ENCODE measurements around the gene GIPC3.

Gene GIPC3

GRCh38 chr19:3604987-3605343 lies 19.7 kb downstream of the GIPC3 start:
- no peaks in the 10 kb centered on the region for H3K27me3 ChIP-seq (ENCODE audit: control insufficient read depth in 1 of 2, insufficient read depth in 2 of 2, low read length in 2 of 2)
- H3K4me1 ChIP-seq (ENCODE audit: control insufficient read depth in 1 of 2, insufficient read depth in 2 of 2, low read length in 2 of 2): peaks cover 13 to 24% of the 10 kb centered on the region in 2 donors
- no peaks in the 10 kb centered on the region for H3K36me3 ChIP-seq (ENCODE audit: control insufficient read depth in 1 of 2, insufficient read depth in 2 of 2, low read length in 2 of 2)
- H3K9ac ChIP-seq (ENCODE audit: low read depth in 1 of 2, low read length in 2 of 2): no peak overlapping the region
- H3K27ac ChIP-seq (ENCODE audit: low read depth, low read length): no peak overlapping the region
- H3K4me3 ChIP-seq (ENCODE audit: low read depth in 1 of 2, low read length in 2 of 2): peak overlapping the region in 1 of 2 donors; percentile 45
- no peaks in the 10 kb centered on the region for H3K9me3 ChIP-seq (ENCODE audit: control insufficient read depth in 1 of 2, low read length in 2 of 2)

DNA sequence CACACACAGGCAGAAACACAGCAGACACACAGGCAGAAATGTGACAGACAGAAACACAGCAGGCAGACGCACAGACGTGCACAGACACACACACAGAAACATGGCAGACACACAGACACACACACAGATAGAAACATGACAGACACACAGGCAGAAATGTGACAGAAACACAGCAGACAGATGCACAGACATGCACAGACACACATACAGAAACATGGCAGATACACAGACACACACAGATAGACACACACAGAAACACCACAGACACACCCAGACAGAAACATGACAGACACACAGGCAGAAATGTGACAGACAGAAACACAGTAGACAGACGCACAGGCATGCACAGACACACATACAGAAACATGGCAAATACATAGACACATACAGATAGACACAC lies 20.1 kb downstream of the GIPC3 start:
- peaks cover 13 to 24% of the 10 kb centered on the region in 2 donors for H3K4me1 ChIP-seq (ENCODE audit: control insufficient read depth in 1 of 2, insufficient read depth in 2 of 2, low read length in 2 of 2)
- H3K36me3 ChIP-seq (ENCODE audit: control insufficient read depth in 1 of 2, insufficient read depth in 2 of 2, low read length in 2 of 2): no peaks in the 10 kb centered on the region
- H3K9ac ChIP-seq (ENCODE audit: low read depth in 1 of 2, low read length in 2 of 2): no peak overlapping the region
- H3K4me3 ChIP-seq (ENCODE audit: low read depth in 1 of 2, low read length in 2 of 2): peak overlapping the region in 1 of 2 donors; percentile 55
- H3K9me3 ChIP-seq (ENCODE audit: control insufficient read depth in 1 of 2, low read length in 2 of 2): no peaks in the 10 kb centered on the region
- no peak overlapping the region for H3K27ac ChIP-seq (ENCODE audit: low read depth, low read length)
- H3K27me3 ChIP-seq (ENCODE audit: control insufficient read depth in 1 of 2, insufficient read depth in 2 of 2, low read length in 2 of 2): no peaks in the 10 kb centered on the region

DNA sequence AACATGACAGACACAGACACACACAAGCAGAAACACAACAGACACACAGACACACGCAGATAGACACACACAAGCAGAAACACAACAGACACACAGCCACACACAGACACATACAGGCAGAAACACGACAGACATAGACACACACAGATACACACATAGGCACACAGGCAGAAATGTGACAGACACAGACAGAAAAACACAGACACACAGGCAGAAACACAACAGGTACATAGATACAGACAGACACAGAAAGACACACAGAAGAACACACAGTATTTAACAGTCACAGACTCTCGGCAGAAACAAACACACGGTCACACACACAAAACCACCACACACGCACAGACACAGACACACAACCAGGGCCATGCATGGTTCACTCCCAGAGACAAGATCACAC lies 20.5 kb downstream of the GIPC3 start:
- Histone ChIP-seq H3K27ac (ENCODE audit: low read depth, low read length) (no peak overlapping the region), H3K4me1 (ENCODE audit: control insufficient read depth in 1 of 2, insufficient read depth in 2 of 2, low read length in 2 of 2) (peaks cover 13 to 24% of the 10 kb centered on the region in 2 donors), H3K9me3 (ENCODE audit: control insufficient read depth in 1 of 2, low read length in 2 of 2) (no peaks in the 10 kb centered on the region), H3K36me3 (ENCODE audit: control insufficient read depth in 1 of 2, insufficient read depth in 2 of 2, low read length in 2 of 2) (peaks cover 0 to 3% of the 10 kb centered on the region in 2 donors), H3K4me3 (ENCODE audit: low read depth in 1 of 2, low read length in 2 of 2) (peak overlapping the region; percentile 40 to 55), H3K9ac (ENCODE audit: low read depth in 1 of 2, low read length in 2 of 2) (peak overlapping the region in 1 of 2 donors; percentile 39), H3K27me3 (ENCODE audit: control insufficient read depth in 1 of 2, insufficient read depth in 2 of 2, low read length in 2 of 2) (no peaks in the 10 kb centered on the region)

- H3K4me1 ChIP-seq (ENCODE audit: control insufficient read depth in 1 of 2, insufficient read depth in 2 of 2, low read length in 2 of 2): peaks cover 13 to 24% of the 10 kb centered on the region in 2 donors
- peak overlapping the region; percentile 50 for H3K27ac ChIP-seq (ENCODE audit: low read depth, low read length)
- no peaks in the 10 kb centered on the region for H3K9me3 ChIP-seq (ENCODE audit: control insufficient read depth in 1 of 2, low read length in 2 of 2)
- H3K4me3 ChIP-seq (ENCODE audit: low read depth in 1 of 2, low read length in 2 of 2): peak overlapping the region; percentile 40 to 55
- peak overlapping the region in 1 of 2 donors; percentile 39 for H3K9ac ChIP-seq (ENCODE audit: low read depth in 1 of 2, low read length in 2 of 2)
- no peaks in the 10 kb centered on the region for H3K27me3 ChIP-seq (ENCODE audit: control insufficient read depth in 1 of 2, insufficient read depth in 2 of 2, low read length in 2 of 2)
- peaks cover 0 to 8% of the 10 kb centered on the region in 2 donors for H3K36me3 ChIP-seq (ENCODE audit: control insufficient read depth in 1 of 2, insufficient read depth in 2 of 2, low read length in 2 of 2)
Observed at GRCh38 chr19:3606174-3606689, 21.0 kb downstream of the GIPC3 start.

DNA sequence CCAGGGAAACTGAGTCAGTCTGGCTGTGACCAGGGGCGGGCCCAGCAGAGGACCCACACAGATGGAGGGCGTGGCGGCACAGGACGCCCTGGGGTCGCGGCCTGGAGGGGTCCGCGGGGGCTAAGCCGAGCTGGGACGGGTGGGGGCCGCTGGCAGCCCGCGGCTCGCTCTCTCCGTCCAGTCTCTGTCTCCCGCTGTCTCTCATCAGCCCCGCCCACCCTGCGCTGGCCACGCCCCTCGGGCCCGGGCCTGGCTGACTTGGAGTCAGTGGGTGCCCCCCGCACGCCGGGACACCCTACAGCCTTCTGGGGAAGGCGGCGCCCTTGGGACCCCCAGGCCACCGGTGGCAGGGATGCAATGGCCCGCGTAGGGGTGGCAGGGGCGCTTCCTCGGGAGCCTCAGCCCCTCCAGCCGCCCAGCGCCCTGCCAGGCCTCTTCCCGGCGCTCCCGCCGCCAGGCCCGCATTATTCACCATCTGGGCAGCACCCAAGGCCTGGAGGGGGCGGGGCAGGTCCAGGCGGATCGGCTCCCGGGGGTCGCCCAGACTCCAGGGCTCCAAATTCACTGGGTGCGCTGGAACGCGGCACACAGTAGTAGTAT lies 21.5 kb downstream of the GIPC3 start, which contains the start of gene TBXA2R:
Gene TBXA2R (minus strand): TSS at position 186 of the 600 bp plus-strand sequence. CDS start 6,241 bp downstream, outside the sequence.
- Histone ChIP-seq H3K9ac (ENCODE audit: low read depth in 1 of 2, low read length in 2 of 2) (peak within 1 kb of the TSS; percentile 25 to 39), H3K36me3 (ENCODE audit: control insufficient read depth in 1 of 2, insufficient read depth in 2 of 2, low read length in 2 of 2) (peaks cover 0 to 13% of the 10 kb centered on the region in 2 donors), H3K27me3 (ENCODE audit: control insufficient read depth in 1 of 2, insufficient read depth in 2 of 2, low read length in 2 of 2) (no peaks in the 10 kb centered on the region), H3K27ac (ENCODE audit: low read depth, low read length) (peak within 1 kb of the TSS; percentile 50), H3K9me3 (ENCODE audit: control insufficient read depth in 1 of 2, low read length in 2 of 2) (no peaks in the 10 kb centered on the region), H3K4me3 (ENCODE audit: low read depth in 1 of 2, low read length in 2 of 2) (peak within 1 kb of the TSS; percentile 40 to 55), H3K4me1 (ENCODE audit: control insufficient read depth in 1 of 2, insufficient read depth in 2 of 2, low read length in 2 of 2) (peaks cover 13 to 24% of the 10 kb centered on the region in 2 donors)

DNA sequence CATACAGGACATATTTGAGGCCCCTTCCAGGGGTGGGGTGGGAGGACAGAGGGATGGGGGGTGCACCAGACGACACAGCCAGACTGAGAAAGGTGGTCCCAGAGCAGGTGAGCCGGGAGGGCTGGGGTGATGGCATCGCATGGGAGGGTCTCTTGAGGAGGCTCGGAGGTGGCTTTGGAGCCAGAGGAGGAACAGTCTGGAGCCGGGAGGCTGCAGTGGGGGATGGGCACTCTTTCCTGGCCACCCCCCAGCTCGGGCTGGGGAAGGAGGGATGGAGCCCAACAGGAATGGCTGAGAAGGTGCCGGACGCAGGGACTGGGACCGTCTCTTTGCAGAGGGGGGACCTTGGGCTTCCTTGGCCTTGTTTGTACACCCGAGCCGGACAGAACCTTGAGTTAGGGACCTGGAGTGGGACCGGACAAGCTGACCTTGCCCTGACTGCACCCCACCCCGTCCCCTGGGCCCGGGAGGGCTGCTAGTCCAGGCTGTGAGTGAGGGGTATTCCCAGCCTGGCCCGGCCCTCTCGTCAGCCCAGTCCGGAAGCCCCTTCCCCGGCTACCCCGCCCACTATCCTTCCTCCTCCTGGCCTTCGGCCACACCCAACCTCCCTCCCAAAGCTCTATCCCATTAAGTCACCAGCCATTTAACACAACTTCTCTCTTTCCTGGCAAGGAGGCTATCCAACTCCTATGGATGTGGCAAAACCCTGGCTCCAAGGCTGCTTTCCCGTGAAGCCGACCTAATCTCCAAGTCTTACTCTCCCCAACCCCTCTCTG lies 22.2 kb downstream of the GIPC3 start:
- Histone ChIP-seq H3K36me3 (ENCODE audit: control insufficient read depth in 1 of 2, insufficient read depth in 2 of 2, low read length in 2 of 2) (peaks cover 0 to 20% of the 10 kb centered on the region in 2 donors), H3K27me3 (ENCODE audit: control insufficient read depth in 1 of 2, insufficient read depth in 2 of 2, low read length in 2 of 2) (no peaks in the 10 kb centered on the region), H3K4me3 (ENCODE audit: low read depth in 1 of 2, low read length in 2 of 2) (peak overlapping the region; percentile 19 to 28), H3K4me1 (ENCODE audit: control insufficient read depth in 1 of 2, insufficient read depth in 2 of 2, low read length in 2 of 2) (peaks cover 13 to 24% of the 10 kb centered on the region in 2 donors), H3K27ac (ENCODE audit: low read depth, low read length) (peak overlapping the region; percentile 30), H3K9ac (ENCODE audit: low read depth in 1 of 2, low read length in 2 of 2) (peak overlapping the region; percentile 25 to 51), H3K9me3 (ENCODE audit: control insufficient read depth in 1 of 2, low read length in 2 of 2) (no peaks in the 10 kb centered on the region)

GRCh38 chr19:3608079-3608641 lies 22.9 kb downstream of the GIPC3 start:
- H3K9me3 ChIP-seq (ENCODE audit: control insufficient read depth in 1 of 2, low read length in 2 of 2): no peaks in the 10 kb centered on the region
- peaks cover 0 to 20% of the 10 kb centered on the region in 2 donors for H3K36me3 ChIP-seq (ENCODE audit: control insufficient read depth in 1 of 2, insufficient read depth in 2 of 2, low read length in 2 of 2)
- no peak overlapping the region for H3K4me3 ChIP-seq (ENCODE audit: low read depth in 1 of 2, low read length in 2 of 2)
- peak overlapping the region; percentile 30 for H3K27ac ChIP-seq (ENCODE audit: low read depth, low read length)
- H3K27me3 ChIP-seq (ENCODE audit: control insufficient read depth in 1 of 2, insufficient read depth in 2 of 2, low read length in 2 of 2): no peaks in the 10 kb centered on the region
- H3K4me1 ChIP-seq (ENCODE audit: control insufficient read depth in 1 of 2, insufficient read depth in 2 of 2, low read length in 2 of 2): peaks cover 13 to 24% of the 10 kb centered on the region in 2 donors
- H3K9ac ChIP-seq (ENCODE audit: low read depth in 1 of 2, low read length in 2 of 2): peak overlapping the region in 1 of 2 donors; percentile 51

DNA sequence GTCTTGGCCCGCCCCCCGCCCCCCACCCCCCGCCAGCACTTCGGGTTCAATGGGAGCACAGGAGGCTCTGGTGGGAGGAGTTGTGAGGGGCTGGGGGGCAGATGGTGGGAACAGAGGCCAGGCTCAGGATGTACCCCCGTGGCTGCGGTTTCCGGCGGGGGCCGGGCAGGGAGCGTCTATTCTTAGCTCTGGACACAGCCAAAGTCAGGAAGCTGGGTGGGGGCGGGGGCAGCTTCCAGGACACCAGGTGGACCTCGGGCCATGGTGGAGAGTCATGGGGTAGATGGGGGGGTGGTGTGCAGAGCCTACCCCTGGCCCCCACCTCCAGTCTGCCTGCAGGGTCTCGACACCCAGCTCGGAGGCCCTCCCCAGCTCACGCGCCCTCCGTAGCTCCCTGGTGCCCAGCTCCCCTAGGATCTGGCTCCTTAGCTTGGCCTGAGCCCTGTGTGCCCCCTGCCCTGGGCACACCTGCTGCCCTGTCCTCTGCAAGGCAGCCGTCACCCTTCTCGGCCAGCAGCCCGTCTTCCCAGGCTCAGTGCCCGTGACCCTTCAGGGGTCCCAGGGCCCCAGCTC lies 23.6 kb downstream of the GIPC3 start:
- H3K9ac ChIP-seq (ENCODE audit: low read depth in 1 of 2, low read length in 2 of 2): no peak overlapping the region
- no peak overlapping the region for H3K27ac ChIP-seq (ENCODE audit: low read depth, low read length)
- H3K9me3 ChIP-seq (ENCODE audit: control insufficient read depth in 1 of 2, low read length in 2 of 2): no peaks in the 10 kb centered on the region
- no peaks in the 10 kb centered on the region for H3K27me3 ChIP-seq (ENCODE audit: control insufficient read depth in 1 of 2, insufficient read depth in 2 of 2, low read length in 2 of 2)
- H3K36me3 ChIP-seq (ENCODE audit: control insufficient read depth in 1 of 2, insufficient read depth in 2 of 2, low read length in 2 of 2): peaks cover 0 to 26% of the 10 kb centered on the region in 2 donors
- peaks cover 13 to 27% of the 10 kb centered on the region in 2 donors for H3K4me1 ChIP-seq (ENCODE audit: control insufficient read depth in 1 of 2, insufficient read depth in 2 of 2, low read length in 2 of 2)
- H3K4me3 ChIP-seq (ENCODE audit: low read depth in 1 of 2, low read length in 2 of 2): no peak overlapping the region

GRCh38 chr19:3609779-3610719 lies 24.8 kb downstream of the GIPC3 start:
- peaks cover 0 to 26% of the 10 kb centered on the region in 2 donors for H3K36me3 ChIP-seq (ENCODE audit: control insufficient read depth in 1 of 2, insufficient read depth in 2 of 2, low read length in 2 of 2)
- H3K27me3 ChIP-seq (ENCODE audit: control insufficient read depth in 1 of 2, insufficient read depth in 2 of 2, low read length in 2 of 2): no peaks in the 10 kb centered on the region
- H3K9me3 ChIP-seq (ENCODE audit: control insufficient read depth in 1 of 2, low read length in 2 of 2): no peaks in the 10 kb centered on the region
- peaks cover 7 to 21% of the 10 kb centered on the region in 2 donors for H3K4me1 ChIP-seq (ENCODE audit: control insufficient read depth in 1 of 2, insufficient read depth in 2 of 2, low read length in 2 of 2)
- H3K9ac ChIP-seq (ENCODE audit: low read depth in 1 of 2, low read length in 2 of 2): no peak overlapping the region
- H3K27ac ChIP-seq (ENCODE audit: low read depth, low read length): no peak overlapping the region
- H3K4me3 ChIP-seq (ENCODE audit: low read depth in 1 of 2, low read length in 2 of 2): no peak overlapping the region

Data from duodenal mucosa (tissue), 2 donors.